Measurements from ENCODE around the gene MTOR.

MTOR gene

GRCh38 chr1:11197359-11197758 lies 65.0 kb downstream of the MTOR start:
- Mint-ChIP-seq H3K27ac (no peak overlapping the region), H3K27me3 (ENCODE audit: low read depth, poor library complexity) (no peaks in the 10 kb centered on the region), H3K4me1 (no peaks in the 10 kb centered on the region), H3K4me3 (no peak overlapping the region), H3K9me3 (no peaks in the 10 kb centered on the region), H3K36me3 (ENCODE audit: low read depth) (peaks cover 64% of the 10 kb centered on the region)
- no peak for DNase-seq
- TF ChIP-seq CTCF (IDR thresholded peaks at IDR 0.05): no peak

- peaks cover 68% of the 10 kb centered on the region for H3K36me3 Mint-ChIP-seq (ENCODE audit: low read depth)
- H3K4me1 Mint-ChIP-seq: no peaks in the 10 kb centered on the region
- no peaks in the 10 kb centered on the region for H3K9me3 Mint-ChIP-seq
- H3K27ac Mint-ChIP-seq: no peak overlapping the region
- DNase-seq: no peak
- no peak for TF ChIP-seq CTCF (IDR thresholded peaks at IDR 0.05)
- H3K27me3 Mint-ChIP-seq (ENCODE audit: low read depth, poor library complexity): no peaks in the 10 kb centered on the region
- no peak overlapping the region for H3K4me3 Mint-ChIP-seq
These were observed 65.4 kb downstream of the MTOR start for GRCh38 chr1:11196945-11197344.

DNA sequence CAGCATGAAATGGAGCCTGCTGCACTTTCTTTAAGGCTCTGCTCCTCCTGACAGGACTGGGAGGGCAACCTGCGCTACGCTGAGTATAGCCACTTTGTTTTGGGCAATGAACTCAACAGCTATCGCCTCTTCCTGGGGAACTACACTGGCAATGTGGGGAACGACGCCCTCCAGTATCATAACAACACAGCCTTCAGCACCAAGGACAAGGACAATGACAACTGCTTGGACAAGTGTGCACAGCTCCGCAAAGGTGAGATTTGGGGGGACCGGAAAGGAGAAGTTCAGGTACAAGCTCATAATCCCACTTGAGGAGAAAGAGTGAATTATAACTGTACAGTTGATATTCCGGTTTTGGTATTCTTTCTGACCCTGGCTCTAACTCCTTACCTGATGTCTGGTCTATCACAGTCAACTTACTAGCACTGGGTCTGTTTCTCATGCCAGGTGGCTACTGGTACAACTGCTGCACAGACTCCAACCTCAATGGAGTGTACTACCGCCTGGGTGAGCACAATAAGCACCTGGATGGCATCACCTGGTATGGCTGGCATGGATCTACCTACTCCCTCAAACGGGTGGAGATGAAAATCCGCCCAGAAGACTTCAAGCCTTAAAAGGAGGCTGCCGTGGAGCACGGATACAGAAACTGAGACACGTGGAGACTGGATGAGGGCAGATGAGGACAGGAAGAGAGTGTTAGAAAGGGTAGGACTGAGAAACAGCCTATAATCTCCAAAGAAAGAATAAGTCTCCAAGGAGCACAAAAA lies 67.8 kb downstream of the MTOR start:
- Mint-ChIP-seq H3K9me3 (no peaks in the 10 kb centered on the region), H3K27me3 (ENCODE audit: low read depth, poor library complexity) (no peaks in the 10 kb centered on the region), H3K4me3 (no peak overlapping the region), H3K36me3 (ENCODE audit: low read depth) (peaks cover 69% of the 10 kb centered on the region), H3K27ac (no peak overlapping the region), H3K4me1 (no peaks in the 10 kb centered on the region)
- peak; percentile 15 for DNase-seq
- TF ChIP-seq CTCF (IDR thresholded peaks at IDR 0.05): no peak

DNA sequence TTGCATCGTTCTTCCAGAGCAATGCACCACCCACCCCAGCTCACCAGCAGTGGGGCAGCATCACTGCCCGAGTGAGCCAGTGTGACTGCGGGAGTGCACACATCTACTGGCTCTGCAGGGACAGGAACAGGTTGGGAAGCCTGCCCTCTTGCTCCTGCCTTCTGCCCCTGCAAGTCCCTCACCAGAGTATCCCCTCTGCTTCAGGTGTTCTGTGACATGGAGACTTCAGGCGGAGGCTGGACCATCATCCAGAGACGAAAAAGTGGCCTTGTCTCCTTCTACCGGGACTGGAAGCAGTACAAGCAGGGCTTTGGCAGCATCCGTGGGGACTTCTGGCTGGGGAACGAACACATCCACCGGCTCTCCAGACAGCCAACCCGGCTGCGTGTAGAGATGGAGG lies 69.0 kb downstream of the MTOR start:
- Mint-ChIP-seq H3K27me3 (ENCODE audit: low read depth, poor library complexity) (no peaks in the 10 kb centered on the region), H3K9me3 (no peaks in the 10 kb centered on the region), H3K27ac (no peak overlapping the region), H3K4me3 (no peak overlapping the region), H3K4me1 (no peaks in the 10 kb centered on the region), H3K36me3 (ENCODE audit: low read depth) (peaks cover 57% of the 10 kb centered on the region)
- no peak for TF ChIP-seq CTCF (IDR thresholded peaks at IDR 0.05)
- no peak for DNase-seq

GRCh38 chr1:11188858-11189451 lies 73.4 kb downstream of the MTOR start, which contains the start of gene ANGPTL7:
Gene ANGPTL7, plus strand, starts transcription at chr1:11189355. Its CDS starts 225 bp downstream, at chr1:11189580.
- DNase-seq: no peak
- Mint-ChIP-seq H3K36me3 (ENCODE audit: low read depth) (peaks cover 45% of the 10 kb centered on the region), H3K27ac (no peak within 1 kb of the TSS), H3K4me3 (no peak within 1 kb of the TSS), H3K4me1 (no peaks in the 10 kb centered on the region), H3K9me3 (no peaks in the 10 kb centered on the region), H3K27me3 (ENCODE audit: low read depth, poor library complexity) (no peaks in the 10 kb centered on the region)
- TF ChIP-seq CTCF (IDR thresholded peaks at IDR 0.05): no peak

DNA sequence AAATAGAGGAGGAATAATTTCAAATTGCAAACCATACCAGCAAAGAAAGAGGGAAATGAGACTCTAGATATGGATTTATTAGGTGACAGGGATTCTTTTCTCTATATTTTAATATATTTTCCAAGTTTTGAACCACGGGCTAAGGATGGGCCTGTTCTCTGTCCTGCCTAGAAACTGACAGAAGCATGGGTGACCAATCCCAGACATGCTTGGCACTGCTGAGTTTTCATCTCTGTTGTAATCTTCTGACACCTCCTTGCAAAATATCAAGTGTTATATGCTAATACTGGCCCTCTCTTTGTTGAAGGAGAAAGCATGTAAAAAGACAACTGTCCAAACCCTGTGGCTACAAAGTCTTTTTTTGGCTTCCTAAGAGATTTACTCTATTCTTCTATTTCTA lies 74.0 kb downstream of the MTOR start:
- peaks cover 51% of the 10 kb centered on the region for H3K36me3 Mint-ChIP-seq (ENCODE audit: low read depth)
- no peak overlapping the region for H3K4me3 Mint-ChIP-seq
- H3K9me3 Mint-ChIP-seq: no peaks in the 10 kb centered on the region
- TF ChIP-seq CTCF (IDR thresholded peaks at IDR 0.05): no peak
- no peak overlapping the region for H3K27ac Mint-ChIP-seq
- H3K4me1 Mint-ChIP-seq: no peaks in the 10 kb centered on the region
- no peak for DNase-seq
- no peaks in the 10 kb centered on the region for H3K27me3 Mint-ChIP-seq (ENCODE audit: low read depth, poor library complexity)
